GM12878 (cell line): ENCODE measurements around the gene CLSTN2. TPM values are rescaled to one million over a fixed set of nuclear protein-coding genes. Genes with fewer than 3 reads are reported as not detected.

Experiments used
- ATAC-seq: fragments of 200-7000 bp; cut with Tn5 transposase; 3 replicates; pipeline ENCODE4 v1.9.1; 2020; ENCODE audit warnings: mild to moderate bottlenecking, moderate library complexity
- BruUV-seq: library from RNA; stranded (reverse); fragments of 400-500 nt; replicated peaks from 2 replicates; lab custom pipeline; 2021; lab: Mats Ljungman, UMichigan
- CTCF ChIA-PET: fragments of 300-600 bp; sonication (Branson Sonifier 250); formaldehyde crosslinking; extraction: SDS; loops from one replicate; lab custom pipeline; 2021; ENCODE audit warnings: inconsistent platforms; lab: Yijun Ruan, JAX
- POLR2A ChIA-PET: fragments of 350-600 bp; formaldehyde crosslinking; extraction: SDS; loops from one replicate; lab custom pipeline; 2021; ENCODE audit warnings: inconsistent platforms; lab: Charles Lee
- RAD21 ChIA-PET: fragments of 300-600 bp; sonication (Branson Sonifier 250); formaldehyde crosslinking; loops from one replicate; lab custom pipeline; 2023; ENCODE audit warnings: antibody characterized with exemption; ENCODE audit not compliant: unreplicated experiment; lab: Charles Lee
- SMC1A ChIA-PET: fragments of 300-600 bp; sonication (Branson Sonifier 250); formaldehyde crosslinking; loops from one replicate; lab custom pipeline; 2023; ENCODE audit not compliant: unreplicated experiment, uncharacterized antibody; lab: Charles Lee
- DNase-seq: peaks from one replicate; pipeline ENCODE4 v3.0.0-alpha.2; 2011; ENCODE audit warnings: low read depth, low spot score
- FAIRE-seq: peaks from 3 replicates; lab custom pipeline; 2011; peaks lifted over from hg19 to GRCh38; lab: Jason Lieb, UNC
- H2AFZ ChIP-seq: 2 replicates; pipeline ENCODE4 v1.6.0; 2011; ENCODE audit warnings: low read depth, low read length, control low read depth; ENCODE audit not compliant: control insufficient read depth
- H3K27ac ChIP-seq: 2 replicates; pipeline ENCODE4 v1.5.1; 2011; ENCODE audit warnings: control low read depth; ENCODE audit not compliant: control insufficient read depth, insufficient read depth
- H3K27me3 ChIP-seq, 2 experiments: replicated peaks in 1 of 2; 2 replicates each; pipeline versions ENCODE4 v1.6.0 to v1.6.1; 2011; ENCODE audit warnings: low read length in 1 of 2; ENCODE audit not compliant: control insufficient read depth in 2 of 2, insufficient read depth in 2 of 2
- H3K36me3 ChIP-seq, 2 experiments: 2 replicates each; pipeline ENCODE4 v1.5.1; 2011; ENCODE audit warnings: low read length in 1 of 2; ENCODE audit not compliant: control insufficient read depth in 2 of 2, insufficient read depth in 2 of 2
- H3K4me1 ChIP-seq: 2 replicates; pipeline ENCODE4 v1.6.1; 2011; ENCODE audit warnings: mild to moderate bottlenecking, low read length, moderate library complexity, mixed read lengths; ENCODE audit not compliant: control insufficient read depth, insufficient read depth
- H3K4me2 ChIP-seq: 2 replicates; pipeline ENCODE4 v1.6.0; 2011; ENCODE audit warnings: control low read depth; ENCODE audit not compliant: control insufficient read depth, insufficient read depth
- H3K4me3 ChIP-seq: fragments of 200-600 bp; sonication (generic); 2 replicates; pipeline ENCODE4 v1.5.1; 2016
- H3K79me2 ChIP-seq: 2 replicates; pipeline ENCODE4 v1.6.0; 2011; ENCODE audit warnings: low read length; ENCODE audit not compliant: control insufficient read depth, insufficient read depth
- H3K9ac ChIP-seq: 2 replicates; pipeline ENCODE4 v1.8.0; 2011; ENCODE audit warnings: low read length, control low read depth, mixed read lengths; ENCODE audit not compliant: control insufficient read depth, insufficient read depth
- H3K9me3 ChIP-seq: replicated peaks from 3 replicates; pipeline ENCODE4 v1.5.1; 2011; ENCODE audit warnings: mild to moderate bottlenecking, low read length; ENCODE audit not compliant: control insufficient read depth, insufficient read depth
- H4K20me1 ChIP-seq: 2 replicates; pipeline ENCODE4 v1.6.0; 2011; ENCODE audit not compliant: control insufficient read depth, insufficient read depth
- ESRRA ChIP-seq: IDR thresholded peaks from 2 replicates; pipeline ENCODE4 v1.6.1; 2012; ENCODE audit warnings: mild to moderate bottlenecking, low read length, improper control_type of control experiment
- HDAC6 ChIP-seq: fragments of 200-600 bp; sonication (generic); IDR thresholded peaks from one replicate; pipeline ENCODE4 v1.8.0; 2017; ENCODE audit warnings: antibody characterized with exemption; ENCODE audit not compliant: unreplicated experiment
- IKZF2 ChIP-seq, 2 experiments: fragments of 450-650 bp; IDR thresholded peaks; 2 replicates each; pipeline ENCODE4 v1.6.1; 2017; ENCODE audit warnings: mild to moderate bottlenecking in 2 of 2, moderate library complexity in 2 of 2
- KAT2A ChIP-seq: conservative IDR thresholded peaks from 2 replicates; pipeline ENCODE4 v1.6.1; 2011; ENCODE audit warnings: low read depth, low read length; ENCODE audit not compliant: control insufficient read depth
- MTA2 ChIP-seq: fragments of 450-650 bp; IDR thresholded peaks from 2 replicates; pipeline ENCODE4 v1.6.1; 2016; ENCODE audit warnings: low read depth, mild to moderate bottlenecking, moderate library complexity
- WGBS: methylation state at CpG from one replicate; pipeline ENCODE4 v1.1.6; 2016; ENCODE audit warnings: low lambda C conversion rate; ENCODE audit not compliant: insufficient replicate concordance, insufficient coverage; ENCODE audit errors: missing lambda C conversion rate; 5-methylcytosine and 5-hydroxymethylcytosine counted together
- in situ Hi-C: fragments of 300-500 bp; cut with MboI; formaldehyde crosslinking; loops from 9 replicates; pipeline ENCODE4 v1.14.3; 2018; ENCODE audit warnings: mixed read lengths
- intact Hi-C: fragments of 100-400 bp; cut with micrococcal nuclease; formaldehyde crosslinking; loops from one replicate; pipeline ENCODE4 v1.14.2; 2022; ENCODE audit not compliant: unreplicated experiment
- polyA plus RNA-seq, 11 experiments: library from polyadenylated mRNA; depleted of rRNA in 4 of 11; unstranded in 6 of 11; stranded (reverse) in 5 of 11; fragments of >200 nt; fragmentation: Nextera tagmentation in 4 of 11; fragmentation: Illumina TruSeq in 1 of 11; extraction: Ambion mirVana in 4 of 11; extraction: Trizol in 1 of 11; gene quantifications; 1 replicate in 1 of 11; 2 replicates in 10 of 11; pipeline versions ENCODE4 v1.2.1 to v1.2.3, GENCODE V29; 2011 to 2016; ENCODE audit warnings: inconsistent platforms in 2 of 11, missing spikeins in 2 of 11, low read depth in 1 of 11
- total RNA-seq, 4 experiments: library from RNA; depleted of rRNA in 3 of 4; stranded (reverse); fragments of >200 nt in 3 of 4; fragmentation: Illumina TruSeq in 1 of 4; extraction: Trizol in 1 of 4; gene quantifications; 2 replicates each; pipeline versions ENCODE4 v1.2.1 to v1.2.3, GENCODE V29; 2013 to 2021

Gene CLSTN2
- total and polyA plus RNA-seq, 10 of the 15 experiments (the other 5 are each of a cell fraction or from before 2014, with no cell fraction given), result under 0.01 to 0.10 (median under 0.01) TPM; not detected in 5

DNA sequence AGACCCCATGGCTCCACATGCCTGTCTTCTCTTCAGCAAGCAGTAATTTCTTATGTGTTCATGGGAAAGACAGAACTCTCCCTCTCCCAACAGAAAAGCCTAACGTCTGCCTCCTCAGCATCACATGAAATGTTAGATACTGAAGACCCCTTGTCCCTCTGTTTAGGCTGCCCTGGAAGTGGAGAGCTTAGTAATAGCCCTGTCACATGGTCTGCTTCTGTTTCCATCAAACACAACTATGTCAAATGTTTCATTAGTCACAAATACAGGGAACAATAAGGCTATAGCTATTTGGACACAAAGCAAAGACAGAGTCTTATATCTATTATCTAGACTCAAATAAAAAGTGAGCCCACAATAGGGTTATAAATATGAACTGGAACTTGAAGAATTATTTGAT is 552.6 kb downstream of the CLSTN2 start:
- no peaks in the 10 kb centered on the region for H3K27me3 ChIP-seq
- no peak overlapping the region for H3K27ac ChIP-seq
- no peaks in the 10 kb centered on the region for H4K20me1 ChIP-seq
- BruUV-seq, result no TSS peak
- no peaks in the 10 kb centered on the region for H3K36me3 ChIP-seq
- TF ChIP-seq MTA2 (no peak), HDAC6 (no peak), KAT2A (no peak), IKZF2 (IDR thresholded peaks at IDR 0.05) (no peak)
- intact Hi-C loops (no loop called here), in situ Hi-C loops (no loop called here)
- no peak overlapping the region for H3K9ac ChIP-seq
- 0% methylated on average over 1 of the region's 1 CpG for whole genome bisulfite sequencing
- FAIRE-seq, result no peak
- CTCF ChIA-PET, result interaction anchor here (0.5 kb wide), 1 partner anchor 979 kb away, joined by 3 read pairs; no protein-coding TSS in a partner anchor
- no peaks in the 10 kb centered on the region for H3K9me3 ChIP-seq
- H3K4me1 ChIP-seq, result no peaks in the 10 kb centered on the region
- SMC1A ChIA-PET, result interaction anchor here (0.5 kb wide), 1 partner anchor 8 kb away, joined by 5 read pairs; no protein-coding TSS in a partner anchor
- H3K79me2 ChIP-seq, result no peaks in the 10 kb centered on the region
- H3K4me3 ChIP-seq, result no peak overlapping the region
- H2AFZ ChIP-seq, result no peak overlapping the region
- no peak overlapping the region for H3K4me2 ChIP-seq
- ATAC-seq, result no peak
- RAD21 ChIA-PET, result no interaction called here
- POLR2A ChIA-PET, result no interaction called here
- DNase-seq, result no peak

DNA sequence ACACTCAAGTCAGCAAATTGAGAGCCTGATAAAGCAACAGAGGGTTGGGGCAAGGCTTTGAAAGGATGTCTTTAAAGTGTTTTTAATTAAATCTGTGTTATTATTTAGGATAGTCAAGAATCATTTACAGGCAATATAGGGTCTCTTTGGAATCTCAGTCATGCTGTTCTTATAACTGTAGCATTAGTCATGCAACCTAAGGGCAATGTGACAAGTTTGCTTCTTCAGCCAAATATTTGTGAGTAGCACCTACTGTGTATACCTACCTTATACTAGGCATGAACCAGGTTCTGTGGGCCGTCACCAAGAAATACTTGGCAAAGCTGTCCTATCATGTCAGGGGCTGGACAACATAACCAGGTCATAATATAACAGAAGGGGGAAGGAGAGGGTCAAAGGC is 558.3 kb downstream of the CLSTN2 start:
- ChIA-PET SMC1A (interaction anchor here (1.1 kb wide), 1 partner anchor 31 kb away, joined by 4 read pairs; no protein-coding TSS in a partner anchor), RAD21 (no interaction called here), POLR2A (no interaction called here), CTCF (no interaction called here)
- in situ Hi-C loops (no loop called here), intact Hi-C loops (no loop called here)
- Histone ChIP-seq H3K27ac (no peak overlapping the region), H3K27me3 (no peaks in the 10 kb centered on the region), H3K79me2 (no peaks in the 10 kb centered on the region), H4K20me1 (no peaks in the 10 kb centered on the region), H3K36me3 (no peaks in the 10 kb centered on the region), H3K4me2 (no peak overlapping the region), H3K9me3 (no peaks in the 10 kb centered on the region), H2AFZ (no peak overlapping the region), H3K4me1 (no peaks in the 10 kb centered on the region), H3K9ac (no peak overlapping the region), H3K4me3 (no peak overlapping the region)
- no peak for TF ChIP-seq ESRRA
- no peak for ATAC-seq
- no peak for DNase-seq
- WGBS, result 7% methylated on average over 1 of the region's 1 CpG
- FAIRE-seq, result no peak
- BruUV-seq, result no TSS peak
